HG02610 (cell line): ENCODE measurements around the gene WNT2B.
"Not testable (repeated sequence)": the region's sequence is repeated elsewhere in the genome, so short reads cannot be mapped to it uniquely, and the experiment has no call there.

Experiments
- ATAC-seq: cut with Tn5 transposase; IDR thresholded peaks from one replicate; pipeline ENCODE4 v1.9.1; 2021; ENCODE audit warnings: mild to moderate bottlenecking, moderate library complexity; ENCODE audit not compliant: unreplicated experiment

Gene WNT2B

DNA sequence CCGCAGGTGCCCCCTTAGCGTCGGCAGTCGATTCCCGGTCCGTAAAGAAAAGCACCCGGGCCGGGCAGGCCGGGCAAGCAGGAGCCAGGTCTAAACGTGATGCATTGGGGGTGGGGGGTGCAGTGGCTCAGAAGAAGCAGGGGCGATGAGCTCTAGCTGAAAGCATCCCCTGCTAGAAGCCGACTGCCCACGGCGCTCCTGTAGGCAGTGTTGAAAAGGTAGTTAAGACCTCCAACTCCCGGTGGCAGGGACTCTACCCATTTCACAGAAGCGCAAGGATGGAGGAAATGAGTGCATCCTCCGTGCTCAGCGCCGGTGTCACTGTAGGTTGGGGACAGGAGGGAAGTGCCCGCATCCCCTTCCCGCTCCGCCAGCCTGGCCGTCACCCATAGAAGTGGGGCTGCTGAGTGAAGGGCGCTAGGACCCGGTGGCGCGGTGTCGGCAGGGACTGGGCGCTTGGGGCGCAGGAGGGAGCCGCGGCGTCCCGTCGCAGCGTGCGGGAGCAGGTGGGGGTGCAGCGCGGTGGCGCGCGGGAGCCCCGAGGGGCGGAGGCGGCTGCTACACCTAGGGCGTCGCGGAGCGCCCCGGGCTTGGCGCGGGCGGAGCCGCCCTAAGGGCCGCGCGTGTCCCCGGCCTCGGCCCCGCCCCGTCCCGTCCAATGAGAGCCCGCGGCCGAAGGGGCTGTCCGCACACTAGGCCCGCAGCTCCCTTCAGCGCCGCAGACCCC, at the start of gene WNT2B:
Gene WNT2B (plus strand): TSS at position 688 of the 727 bp plus-strand sequence. CDS start 298 bp downstream, outside the sequence.
- peak; percentile 39 for ATAC-seq

GRCh38 chr1:112460615-112461014, 48.1 kb upstream of the WNT2B start:
- no peak for ATAC-seq

DNA sequence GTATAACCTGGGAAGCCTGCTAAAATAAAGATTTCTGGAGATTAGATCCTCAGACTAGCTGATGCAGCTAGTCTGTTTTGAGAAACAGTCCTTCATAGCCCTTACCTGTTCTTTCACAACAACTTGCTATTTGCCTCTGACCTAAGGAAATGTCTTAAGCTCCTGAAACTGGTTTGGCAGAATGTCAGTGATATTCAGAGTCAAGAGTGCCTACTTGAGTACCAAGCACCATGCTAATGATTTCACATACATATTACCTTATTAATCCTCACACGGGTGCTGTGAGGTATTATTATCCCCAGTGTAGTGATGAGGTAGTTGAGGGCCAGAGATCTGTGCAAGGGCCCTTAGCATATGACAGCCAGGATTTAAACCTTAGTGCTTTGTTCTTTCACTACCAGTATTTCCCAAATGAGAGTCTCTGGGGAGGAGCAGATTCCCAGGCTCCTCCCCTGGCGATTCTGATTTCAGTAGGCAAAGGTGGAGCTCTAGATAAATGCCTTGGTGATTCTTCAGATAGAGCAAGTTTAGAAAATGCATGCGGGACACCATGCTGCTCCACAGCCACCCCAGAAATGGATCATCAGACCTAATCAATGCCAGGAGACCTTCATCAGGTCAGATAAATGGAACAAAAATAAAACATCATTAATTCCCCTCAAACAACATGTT, 47.4 kb upstream of the WNT2B start:
- no peak for ATAC-seq

- ATAC-seq: no peak
These were observed 45.8 kb upstream of the WNT2B start for GRCh38 chr1:112462953-112463279.

- no peak for ATAC-seq
These were observed 44.3 kb upstream of the WNT2B start for GRCh38 chr1:112464501-112464900.

- ATAC-seq: no peak
These were observed 43.6 kb upstream of the WNT2B start for GRCh38 chr1:112465122-112465521.

DNA sequence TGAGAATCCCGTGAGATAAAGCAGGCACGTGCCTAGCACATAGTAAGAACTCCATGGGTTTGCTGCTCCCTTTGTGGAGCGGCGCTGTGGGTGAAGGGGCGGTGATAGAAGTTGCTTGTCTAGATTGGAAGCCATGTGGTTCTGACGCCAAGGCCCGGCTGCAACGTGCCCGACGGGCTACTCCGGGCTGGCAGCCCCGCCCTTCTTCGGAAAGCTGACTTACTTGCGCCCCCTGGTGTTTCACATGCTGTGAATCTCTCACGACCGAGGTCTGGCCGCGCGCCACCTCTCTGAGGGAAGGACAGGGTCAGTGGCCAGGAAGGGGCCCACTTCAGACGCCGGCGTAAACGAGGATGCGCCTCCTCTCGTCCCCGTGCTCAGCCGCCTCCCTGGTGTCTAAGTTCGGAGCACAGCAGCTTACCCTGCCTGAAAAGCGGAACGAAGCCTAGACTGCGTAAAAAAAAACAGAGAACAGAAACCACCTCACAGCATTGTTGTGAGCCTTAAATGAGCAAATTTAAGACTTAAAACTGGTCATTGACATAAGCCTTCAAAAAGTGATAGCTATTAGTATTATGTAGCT, 42.6 kb upstream of the WNT2B start:
- ATAC-seq: peak; percentile 85

GRCh38 chr1:112470324-112470723, 38.4 kb upstream of the WNT2B start:
- ATAC-seq: not testable (repeated sequence)

GRCh38 chr1:112470966-112471365, 37.8 kb upstream of the WNT2B start:
- no peak for ATAC-seq

DNA sequence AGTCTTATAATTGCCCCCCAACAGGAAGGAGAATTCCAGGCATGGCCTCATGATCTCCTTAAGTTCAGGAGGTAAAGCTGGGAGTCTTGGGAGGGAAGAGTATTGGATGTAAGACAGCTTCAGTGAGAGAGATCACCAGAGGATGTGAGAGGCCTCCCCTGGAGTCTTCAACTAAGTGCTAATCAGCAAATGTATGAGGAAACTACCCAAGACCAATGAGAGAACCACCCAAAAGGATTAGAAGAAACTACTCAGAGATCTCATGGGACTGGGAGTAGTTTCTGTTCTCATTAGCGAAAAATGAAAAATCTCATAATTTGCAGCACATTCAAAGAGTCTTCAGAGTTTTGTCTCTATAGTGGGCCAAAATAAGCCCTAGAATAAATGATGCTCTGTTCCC, 36.6 kb upstream of the WNT2B start:
- no peak for ATAC-seq

- ATAC-seq: no peak
These were observed 31.2 kb upstream of the WNT2B start for GRCh38 chr1:112477550-112477949.

GRCh38 chr1:112478314-112478713, 30.5 kb upstream of the WNT2B start:
- ATAC-seq: no peak

DNA sequence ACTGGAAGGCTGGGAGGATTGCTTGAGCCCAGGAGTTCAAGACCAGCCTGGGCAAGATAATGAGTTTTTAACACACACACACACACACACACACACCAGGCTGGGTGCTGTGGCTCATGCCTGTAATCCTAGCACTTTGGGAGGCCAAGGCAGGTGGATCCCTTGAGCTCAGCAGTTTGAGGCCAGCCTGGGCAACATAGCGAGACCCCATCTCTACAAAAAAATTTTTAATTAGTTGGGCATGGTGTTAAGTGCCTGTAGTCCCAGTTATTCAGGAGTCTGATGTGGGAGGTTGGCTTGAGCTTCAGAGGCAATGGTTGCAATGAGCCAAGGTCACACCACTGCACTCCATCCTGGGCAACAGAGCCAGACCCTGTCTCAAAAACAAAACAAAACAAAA, 22.7 kb upstream of the WNT2B start:
- not testable (repeated sequence) for ATAC-seq

DNA sequence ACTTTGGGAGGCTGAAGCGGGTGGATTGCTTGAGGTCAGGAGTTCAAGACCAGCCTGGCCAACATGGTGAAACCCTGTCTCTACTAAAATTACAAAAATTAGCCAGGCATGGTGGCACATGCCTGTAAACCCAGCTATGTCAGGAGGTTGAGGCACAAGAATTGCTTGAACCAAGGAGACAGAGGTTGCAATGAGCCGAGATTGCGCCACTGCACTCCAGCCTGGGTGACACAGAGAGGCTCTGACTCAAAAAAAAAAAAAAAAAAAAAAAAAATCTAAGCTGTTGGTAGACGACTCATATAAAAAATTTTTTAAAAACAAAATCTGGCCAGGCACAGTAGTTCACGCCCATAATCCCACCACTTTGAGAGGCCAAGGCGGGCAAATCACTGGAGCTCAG, 21.1 kb upstream of the WNT2B start:
- not testable (repeated sequence) for ATAC-seq

GRCh38 chr1:112488141-112488540, 20.6 kb upstream of the WNT2B start:
- ATAC-seq: no peak

GRCh38 chr1:112492076-112492475, 16.7 kb upstream of the WNT2B start:
- no peak for ATAC-seq

DNA sequence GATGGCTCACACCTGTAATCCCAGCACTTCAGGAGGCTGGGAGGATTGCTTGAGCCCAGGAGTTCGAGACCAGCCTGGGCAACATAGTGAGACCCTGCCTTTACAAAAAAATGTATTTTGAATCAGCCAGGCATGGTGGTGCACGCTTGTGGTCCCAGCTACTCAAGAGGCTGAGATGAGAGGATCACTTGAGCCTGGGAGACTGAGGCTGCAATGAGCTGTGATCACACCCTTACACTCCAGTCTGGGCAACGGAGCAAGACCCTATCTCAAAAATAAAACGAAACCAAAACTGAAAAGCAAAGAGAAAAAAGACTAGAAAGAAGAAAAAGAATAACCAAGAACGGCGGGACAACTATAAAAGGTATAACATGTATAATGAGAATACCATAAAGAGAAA, 15.4 kb upstream of the WNT2B start:
- ATAC-seq: no peak

- no peak for ATAC-seq
These were observed 12.5 kb upstream of the WNT2B start for GRCh38 chr1:112496290-112496689.

GRCh38 chr1:112501810-112502641, 6.7 kb upstream of the WNT2B start:
- peak; percentile 52 for ATAC-seq

- no peak for ATAC-seq
These were observed 5.9 kb upstream of the WNT2B start for GRCh38 chr1:112502826-112503225.

DNA sequence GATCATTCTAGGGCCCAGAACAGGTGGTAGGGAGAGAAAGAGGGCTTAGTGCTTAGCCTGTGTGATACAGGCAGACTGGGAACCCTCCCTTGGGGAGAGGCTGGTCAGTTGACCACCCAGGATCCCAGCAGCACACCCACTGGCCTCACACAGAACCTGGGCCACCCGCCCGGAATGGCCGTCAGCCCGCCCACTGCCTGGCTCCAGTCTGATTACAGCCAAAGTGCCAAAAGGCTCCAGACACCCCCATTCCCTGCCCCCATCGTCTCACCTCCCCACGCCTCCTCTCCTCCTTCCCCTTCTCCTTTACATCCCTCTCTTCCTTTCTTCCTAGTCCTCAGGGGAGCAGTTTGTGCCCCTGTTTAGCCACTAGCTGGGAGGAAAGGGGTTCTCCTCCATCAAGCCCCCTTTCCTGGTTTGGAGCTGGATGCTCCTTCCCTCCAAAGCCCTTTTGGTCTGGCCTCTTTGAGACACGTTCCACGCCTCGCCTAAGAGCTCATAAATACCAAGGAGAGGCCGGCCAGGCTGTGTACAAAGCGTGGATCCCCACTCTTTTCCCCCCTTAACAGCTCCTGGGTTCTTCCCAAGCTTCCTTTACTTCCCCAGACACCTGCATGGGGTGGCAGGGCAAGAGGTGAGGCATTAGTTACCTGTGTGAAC, 4.6 kb upstream of the WNT2B start:
- ATAC-seq: no peak
